ENCODE data around the gene EBNA1BP2.
"Not testable (repeated sequence)": the region's sequence is repeated elsewhere in the genome, so short reads cannot be mapped to it uniquely, and the experiment has no call there.

The EBNA1BP2 gene

GRCh38 chr1:43171876-43172526 is at the start of gene EBNA1BP2, which contains the start of gene CFAP57:
Gene EBNA1BP2 (minus strand): TSS chr1:43172290. CDS start chr1:43172118, 172 bp downstream.
Gene CFAP57 (plus strand): TSS chr1:43172330. CDS start chr1:43172754, 424 bp downstream.
- DNase-seq = peak; percentile 81 to 92

- no peak for DNase-seq
Observed at GRCh38 chr1:43221797-43222196, 49.7 kb upstream of the EBNA1BP2 start.

GRCh38 chr1:43220905-43221778 is 49.1 kb upstream of the EBNA1BP2 start:
- DNase-seq = no peak

- DNase-seq = no peak
Observed at GRCh38 chr1:43217747-43218146, 45.7 kb upstream of the EBNA1BP2 start.

- DNase-seq = no peak
Observed at GRCh38 chr1:43214501-43215444, 42.7 kb upstream of the EBNA1BP2 start.

- DNase-seq = not testable (repeated sequence)
Observed at GRCh38 chr1:43208277-43208676, 36.2 kb upstream of the EBNA1BP2 start.

- DNase-seq = no peak
Observed at GRCh38 chr1:43207229-43207853, 35.3 kb upstream of the EBNA1BP2 start.

GRCh38 chr1:43206600-43207228 is 34.6 kb upstream of the EBNA1BP2 start:
- DNase-seq = no peak

GRCh38 chr1:43205671-43206070 is 33.6 kb upstream of the EBNA1BP2 start:
- no peak for DNase-seq

- no peak for DNase-seq
Observed at GRCh38 chr1:43204394-43204793, 32.3 kb upstream of the EBNA1BP2 start.

GRCh38 chr1:43203859-43204258 is 31.8 kb upstream of the EBNA1BP2 start:
- DNase-seq = no peak

- DNase-seq = no peak
Observed at GRCh38 chr1:43199093-43199726, 27.1 kb upstream of the EBNA1BP2 start.

GRCh38 chr1:43197343-43198127 is 25.4 kb upstream of the EBNA1BP2 start:
- DNase-seq = no peak

- no peak for DNase-seq
Observed at GRCh38 chr1:43194509-43194908, 22.4 kb upstream of the EBNA1BP2 start.

GRCh38 chr1:43188106-43188505 is 16.0 kb upstream of the EBNA1BP2 start:
- DNase-seq = no peak

- DNase-seq = no peak
Observed at GRCh38 chr1:43184995-43185394, 12.9 kb upstream of the EBNA1BP2 start.

- no peak for DNase-seq
Observed at GRCh38 chr1:43184388-43184787, 12.3 kb upstream of the EBNA1BP2 start.

- no peak for DNase-seq
Observed at GRCh38 chr1:43177691-43178090, 5.6 kb upstream of the EBNA1BP2 start.

- no peak for DNase-seq
Observed at GRCh38 chr1:43174873-43175272, 2.8 kb upstream of the EBNA1BP2 start.

- peak; percentile 83 to 86 for DNase-seq
Observed at GRCh38 chr1:43172527-43172972, 460 bp upstream of the EBNA1BP2 start.
